Heart left ventricle (tissue), 13 donors: ENCODE data around the gene PPRC1.

ENCODE experiments used
- CTCF ChIP-seq, 12 donors: fragments of 200-600 bp; sonication (generic) in 4 of 12; IDR thresholded peaks; one replicate each; pipeline versions ENCODE4 v1.5.0 to v1.8.0; 2018 to 2022; ENCODE audit warnings: antibody characterized with exemption in 12 of 12, mild to moderate bottlenecking in 5 of 12
- POLR2A ChIP-seq, 2 donors: fragments of 450-650 bp; IDR thresholded peaks; one replicate each; pipeline ENCODE4 v1.6.1; 2017; ENCODE audit warnings: antibody characterized with exemption in 2 of 2, mild to moderate bottlenecking in 2 of 2, moderate library complexity in 2 of 2
- donor health status: ischemic (EF 13 %, LVEDD 7.1; RV severe dilation, severe dysfunction).
- donor health status: DM: no; HTN: yes; CAD: no.
- donor health status: DM: no; HTN: no; CAD: no.
- donor health status: ischemic (EF 25% LVEDD 6.9; RV normal size, moderate dysfunction).
- donor health status: ischemic (EF 25% LVEDD 5.7; RV mildly dilated, moderate dysfunction).
- donor health status: ischemic (EF 35%, LVEDD 5.7; RV mildly dilated, moderate dysfunction).
- donor health status: nonischemic (EF 11% LVEDD 7.7; RV severe dilation, severe dysfunction).
- donor health status: DM: yes; HTN: yes; CAD: no.
- donor health status: PGD.
- donor health status: ischemic (EF 29% LVEDD 5.4; RV normal size, mild dysfunction).
- donor health status: nonischemic (EF 23%, LVEDD 6.1; RV moderate dilation, normal function).

- TF ChIP-seq CTCF (IDR thresholded peaks at IDR 0.05) (no peak), POLR2A (IDR thresholded peaks at IDR 0.05) (no peak)
Measured at GRCh38 chr10:102083541-102083940, 49.3 kb upstream of the PPRC1 start.
